ENCODE data around the gene IKBKE. TPM values are rescaled to one million over a fixed set of nuclear protein-coding genes. Genes with fewer than 3 reads are reported as not detected.

IKBKE gene
- total RNA-seq, 2 donors from 2014 or later: 3.6 to 6.1 TPM

DNA sequence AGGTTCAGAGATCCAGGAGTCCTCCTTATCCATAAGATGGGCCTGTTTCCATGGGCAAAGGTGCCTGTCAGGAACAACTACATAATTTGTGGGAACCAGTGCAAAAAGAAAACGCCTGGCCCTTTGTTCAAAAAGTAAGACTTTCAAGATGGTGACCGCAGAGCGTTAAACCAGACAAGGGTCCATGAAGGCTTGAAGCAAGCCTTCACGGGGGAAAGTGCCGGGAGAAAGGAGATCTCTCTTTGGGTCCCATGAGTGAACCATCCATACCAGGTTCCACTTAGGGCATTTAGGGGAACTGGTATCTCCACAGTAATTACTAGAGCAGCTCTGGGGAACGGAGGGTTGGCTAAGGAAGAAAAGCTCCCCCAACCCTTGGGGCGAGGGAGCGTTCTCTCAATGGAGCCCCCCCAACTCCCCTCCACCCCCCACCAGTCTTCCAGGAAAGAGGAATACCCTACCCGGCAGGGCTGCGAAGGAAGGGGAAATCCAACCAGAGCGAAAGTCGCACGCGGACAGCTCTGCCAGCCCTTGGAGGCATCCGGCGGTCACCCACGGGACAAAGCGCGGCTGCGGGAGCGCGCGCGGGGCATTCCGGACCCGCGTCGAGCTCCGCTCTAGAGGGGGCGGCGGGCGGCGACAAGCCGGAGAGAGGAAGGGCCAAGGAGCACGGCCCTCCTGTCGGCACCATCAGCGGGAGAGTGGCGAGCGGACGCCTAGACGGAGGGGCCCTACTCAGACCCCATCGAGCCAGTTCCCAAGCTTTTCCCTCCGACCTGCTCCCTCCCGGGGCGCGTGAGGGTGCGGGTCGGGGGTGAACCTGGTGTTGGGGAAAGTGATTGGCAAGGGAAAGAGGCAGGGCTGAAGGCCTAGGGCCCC lies 36.4 kb downstream of the IKBKE start:
- H3K4me1 ChIP-seq (replicated peaks): no peaks in the 10 kb centered on the region
- peak overlapping the region; percentile 38 to 57 for H3K27ac ChIP-seq
- intact Hi-C loops (cut with DNase I): no loop called here
- H3K36me3 ChIP-seq: no peaks in the 10 kb centered on the region
- H3K9me3 ChIP-seq: no peaks in the 10 kb centered on the region
- 15% methylated on average over 43 of the region's 48 CpGs for WGBS
- no peaks in the 10 kb centered on the region for H3K27me3 ChIP-seq (replicated peaks; ENCODE audit: insufficient read depth)
- TF ChIP-seq CTCF (IDR thresholded peaks at IDR 0.05) (no peak), POLR2A (IDR thresholded peaks at IDR 0.05) (no peak), POLR2AphosphoS5 (IDR thresholded peaks at IDR 0.05) (no peak)
- no peak for DNase-seq (ENCODE audit: low spot score)
- peak overlapping the region; percentile 53 to 58 for H3K4me3 ChIP-seq

DNA sequence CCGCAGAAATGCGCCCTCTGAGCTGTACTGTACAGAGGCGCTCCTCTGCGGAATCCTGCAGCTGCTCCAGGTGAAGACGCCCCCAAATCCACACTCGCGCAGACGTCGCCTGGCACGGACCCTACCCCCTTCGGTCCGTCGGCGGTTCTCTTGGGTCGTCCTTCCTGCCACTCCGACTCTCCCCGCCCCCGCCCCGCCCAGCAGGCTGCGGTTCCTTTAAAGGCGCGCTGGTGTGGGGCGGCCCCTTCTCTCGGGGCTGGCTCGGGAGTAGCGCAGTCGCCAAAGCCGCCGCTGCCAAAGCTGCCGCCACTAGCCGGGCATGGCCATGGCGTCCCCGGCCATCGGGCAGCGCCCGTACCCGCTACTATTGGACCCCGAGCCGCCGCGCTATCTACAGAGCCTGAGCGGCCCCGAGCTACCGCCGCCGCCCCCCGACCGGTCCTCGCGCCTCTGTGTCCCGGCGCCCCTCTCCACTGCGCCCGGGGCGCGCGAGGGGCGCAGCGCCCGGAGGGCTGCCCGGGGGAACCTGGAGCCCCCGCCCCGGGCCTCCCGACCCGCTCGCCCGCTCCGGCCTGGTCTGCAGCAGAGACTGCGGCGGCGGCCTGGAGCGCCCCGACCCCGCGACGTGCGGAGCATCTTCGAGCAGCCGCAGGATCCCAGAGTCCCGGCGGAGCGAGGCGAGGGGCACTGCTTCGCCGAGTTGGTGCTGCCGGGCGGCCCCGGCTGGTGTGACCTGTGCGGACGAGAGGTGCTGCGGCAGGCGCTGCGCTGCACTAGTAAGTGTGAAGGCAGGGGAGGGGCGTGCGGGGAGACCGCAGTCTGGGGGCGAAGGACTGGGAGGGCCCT lies 37.2 kb downstream of the IKBKE start, which contains the start of gene RASSF5:
Gene RASSF5, plus strand, starts transcription at position 248 of the 846 bp plus-strand sequence. Its CDS starts 72 bp downstream, at position 320.
- peak; percentile 79 for TF ChIP-seq POLR2A (IDR thresholded peaks at IDR 0.05)
- TF ChIP-seq POLR2AphosphoS5 (IDR thresholded peaks at IDR 0.05): peak; percentile 61
- TF ChIP-seq CTCF (IDR thresholded peaks at IDR 0.05): peak in 1 of 4 experiments; percentile 10
- peak within 1 kb of the TSS; percentile 53 to 58 for H3K4me3 ChIP-seq
- H3K4me1 ChIP-seq (replicated peaks): no peaks in the 10 kb centered on the region
- peak; percentile 89 for DNase-seq (ENCODE audit: low spot score)
- no peaks in the 10 kb centered on the region for H3K9me3 ChIP-seq
- H3K27ac ChIP-seq: peak within 1 kb of the TSS; percentile 38 to 57
- 1% methylated on average over 56 of the region's 97 CpGs for WGBS
- H3K27me3 ChIP-seq (replicated peaks; ENCODE audit: insufficient read depth): no peaks in the 10 kb centered on the region
- H3K36me3 ChIP-seq: no peaks in the 10 kb centered on the region
- intact Hi-C loops (cut with DNase I): no loop called here

- Histone ChIP-seq H3K27me3 (replicated peaks; ENCODE audit: insufficient read depth) (no peaks in the 10 kb centered on the region), H3K4me3 (peak overlapping the region; percentile 53 to 58), H3K4me1 (replicated peaks) (no peaks in the 10 kb centered on the region), H3K27ac (peak overlapping the region; percentile 38 to 57), H3K9me3 (no peaks in the 10 kb centered on the region), H3K36me3 (no peaks in the 10 kb centered on the region)
- no peak for TF ChIP-seq POLR2AphosphoS5 (IDR thresholded peaks at IDR 0.05)
- no peak for TF ChIP-seq CTCF (IDR thresholded peaks at IDR 0.05)
- no peak for TF ChIP-seq POLR2A (IDR thresholded peaks at IDR 0.05)
- intact Hi-C loops (cut with DNase I): no loop called here
- no peak for DNase-seq (ENCODE audit: low spot score)
- 33% methylated on average over 11 of the region's 15 CpGs for WGBS
Observed at GRCh38 chr1:206508130-206508889, 38.0 kb downstream of the IKBKE start.

- WGBS: 38% methylated on average over 6 of the region's 6 CpGs
- Histone ChIP-seq H3K4me3 (peak overlapping the region; percentile 53 to 58), H3K27ac (peak overlapping the region; percentile 38 to 57), H3K9me3 (no peaks in the 10 kb centered on the region), H3K27me3 (replicated peaks; ENCODE audit: insufficient read depth) (no peaks in the 10 kb centered on the region), H3K4me1 (replicated peaks) (no peaks in the 10 kb centered on the region), H3K36me3 (no peaks in the 10 kb centered on the region)
- DNase-seq (ENCODE audit: low spot score): peak; percentile 33
- peak; percentile 22 for TF ChIP-seq POLR2A (IDR thresholded peaks at IDR 0.05)
- peak; percentile 11 for TF ChIP-seq POLR2AphosphoS5 (IDR thresholded peaks at IDR 0.05)
- TF ChIP-seq CTCF (IDR thresholded peaks at IDR 0.05): no peak
- intact Hi-C loops (cut with DNase I): no loop called here
Observed at GRCh38 chr1:206508956-206509355, 38.7 kb downstream of the IKBKE start.

All from prostate gland (tissue), 2 donors.